Astrocyte (in vitro differentiated cells and primary cell): ENCODE data around the gene TLE1.
"Not testable (repeated sequence)": the region's sequence is repeated elsewhere in the genome, so short reads cannot be mapped to it uniquely, and the experiment has no call there.

Source experiments
- CTCF ChIP-seq: IDR thresholded peaks from 2 replicates; pipeline ENCODE4 v1.5.1; 2011; ENCODE audit warnings: low read depth, mild to moderate bottlenecking, inconsistent platforms, low read length, moderate library complexity; ENCODE audit not compliant: insufficient read depth
- EZH2 ChIP-seq: IDR thresholded peaks from 2 replicates; pipeline ENCODE4 v1.6.1; 2012; ENCODE audit warnings: mild to moderate bottlenecking, low read length, inconsistent platforms; ENCODE audit not compliant: insufficient read depth

DNA sequence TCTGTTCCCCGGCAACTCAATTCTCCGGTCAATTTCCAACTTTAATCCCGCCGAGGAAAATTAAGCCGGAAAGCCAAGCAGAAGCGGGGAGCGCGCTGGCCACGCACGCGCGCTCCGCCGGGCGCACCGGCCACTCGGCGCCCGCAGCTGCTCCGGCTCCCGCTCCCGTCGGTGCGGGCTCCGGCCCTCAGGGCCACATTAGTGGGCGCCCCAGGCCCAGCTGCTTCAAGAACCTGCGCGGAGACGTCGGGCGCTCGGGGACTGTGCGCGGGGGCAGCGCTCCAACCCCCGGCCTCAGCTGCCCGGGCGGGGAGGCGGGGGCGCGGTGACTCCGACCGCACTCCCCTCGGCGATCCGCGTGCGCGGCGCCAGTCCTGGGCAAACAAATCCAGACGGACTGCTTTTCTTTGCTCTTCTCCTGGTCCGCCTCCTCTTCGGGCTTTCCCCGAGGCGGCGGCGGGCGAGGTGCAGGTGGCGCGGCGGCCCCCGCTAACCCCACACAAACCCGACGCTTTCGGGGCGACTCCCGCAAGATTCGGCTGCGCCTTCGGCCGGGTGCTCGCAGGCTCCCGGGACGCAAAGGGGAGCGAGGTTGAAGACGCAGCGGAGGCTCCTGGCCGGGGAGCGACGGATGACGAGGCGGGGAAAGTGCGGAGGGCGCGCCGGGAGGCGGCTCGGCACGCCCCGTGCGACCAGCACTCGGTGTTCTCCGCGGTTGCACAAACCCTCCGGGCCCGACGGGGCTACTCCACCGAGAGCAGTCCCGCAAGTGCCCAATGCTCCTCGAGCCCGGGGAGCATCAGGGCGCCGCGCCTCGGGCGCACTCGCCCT lies 870 bp downstream of the TLE1 start:
- not testable (repeated sequence) for TF ChIP-seq CTCF, EZH2
